NCI-H1092 (cell line): ENCODE results near the gene SBNO2.

Experiments
- DNase-seq: peaks from one replicate; lab custom pipeline; 2025; lab: John Stamatoyannopoulos, UW

The SBNO2 gene

GRCh38 chr19:1058112-1058511 lies 116.0 kb downstream of the SBNO2 start:
- no peak for DNase-seq
